ENCODE data around the gene MORN4.

The MORN4 gene

GRCh38 chr10:97673736-97674525 lies 40.6 kb upstream of the MORN4 start:
- ChIA-PET CTCF (interaction anchor here (0.5 to 0.6 kb wide), 2 partner anchors 39 to 65 kb away, joined by 3 to 8 read pairs; no protein-coding TSS in a partner anchor), POLR2A (no interaction called here)
- DNase-seq (ENCODE audit: extremely low spot score) = no peak
- TF ChIP-seq TARDBP (IDR thresholded peaks at IDR 0.05) (no peak), NFRKB (IDR thresholded peaks at IDR 0.05) (no peak), FOXM1 (IDR thresholded peaks at IDR 0.05; ENCODE audit: borderline replicate concordance) (no peak), SUZ12 (IDR thresholded peaks at IDR 0.05) (no peak), ARNT (IDR thresholded peaks at IDR 0.05) (no peak), FOXA1 (IDR thresholded peaks at IDR 0.05) (no peak), ELF4 (IDR thresholded peaks at IDR 0.05) (no peak), BHLHE40 (IDR thresholded peaks at IDR 0.05; ENCODE audit: borderline replicate concordance) (no peak), LEF1 (IDR thresholded peaks at IDR 0.05; ENCODE audit: borderline replicate concordance) (no peak), L3MBTL2 (conservative IDR thresholded peaks at IDR 0.05) (no peak), SP1 (IDR thresholded peaks at IDR 0.05) (no peak), FOXK2 (IDR thresholded peaks at IDR 0.05) (no peak), ZNF384 (IDR thresholded peaks at IDR 0.05) (no peak)
- TF ChIP-seq, protein P1, sequence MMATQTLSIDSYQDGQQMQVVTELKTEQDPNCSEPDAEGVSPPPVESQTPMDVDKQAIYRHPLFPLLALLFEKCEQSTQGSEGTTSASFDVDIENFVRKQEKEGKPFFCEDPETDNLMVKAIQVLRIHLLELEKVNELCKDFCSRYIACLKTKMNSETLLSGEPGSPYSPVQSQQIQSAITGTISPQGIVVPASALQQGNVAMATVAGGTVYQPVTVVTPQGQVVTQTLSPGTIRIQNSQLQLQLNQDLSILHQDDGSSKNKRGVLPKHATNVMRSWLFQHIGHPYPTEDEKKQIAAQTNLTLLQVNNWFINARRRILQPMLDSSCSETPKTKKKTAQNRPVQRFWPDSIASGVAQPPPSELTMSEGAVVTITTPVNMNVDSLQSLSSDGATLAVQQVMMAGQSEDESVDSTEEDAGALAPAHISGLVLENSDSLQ (IDR thresholded peaks at IDR 0.05) = no peak

DNA sequence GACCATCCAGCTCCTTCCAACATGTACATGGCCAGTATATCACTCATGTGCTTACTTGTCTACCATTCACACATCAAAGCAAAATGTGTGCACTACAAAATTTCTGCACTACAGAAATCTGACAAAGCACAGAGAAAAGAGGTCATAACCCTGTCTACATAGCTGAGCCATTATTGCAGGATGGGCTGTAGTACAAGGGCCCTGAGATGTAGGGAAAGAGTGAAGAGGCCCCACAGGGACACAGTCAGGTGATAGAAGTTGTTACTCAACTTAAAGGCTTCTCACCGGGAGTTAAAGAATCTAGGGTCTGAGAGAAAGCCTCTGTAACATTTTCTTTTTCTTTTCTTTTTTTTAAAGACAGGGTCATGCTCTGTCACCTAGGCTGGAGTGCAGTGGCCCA lies 36.3 kb upstream of the MORN4 start:
- no peak for DNase-seq (ENCODE audit: extremely low spot score)
- ChIA-PET CTCF (no interaction called here), POLR2A (no interaction called here)
- no peak for TF ChIP-seq SP1 (IDR thresholded peaks at IDR 0.05)
- TF ChIP-seq, protein P1 (IDR thresholded peaks at IDR 0.05) = no peak
- no peak for TF ChIP-seq CTBP1 (IDR thresholded peaks at IDR 0.05; ENCODE audit: borderline replicate concordance)
- TF ChIP-seq TARDBP (IDR thresholded peaks at IDR 0.05) = no peak
- no peak for TF ChIP-seq HDGF (IDR thresholded peaks at IDR 0.05; ENCODE audit: borderline replicate concordance)
- no peak for TF ChIP-seq ZNF384 (IDR thresholded peaks at IDR 0.05)
- TF ChIP-seq FOXA1 (IDR thresholded peaks at IDR 0.05) = no peak
- no peak for TF ChIP-seq ARNT (IDR thresholded peaks at IDR 0.05)
- TF ChIP-seq FOXM1 (IDR thresholded peaks at IDR 0.05; ENCODE audit: borderline replicate concordance) = no peak
- no peak for TF ChIP-seq L3MBTL2 (conservative IDR thresholded peaks at IDR 0.05)
- TF ChIP-seq SUZ12 (IDR thresholded peaks at IDR 0.05) = no peak

GRCh38 chr10:97667463-97667862 lies 34.2 kb upstream of the MORN4 start:
- POLR2A ChIA-PET = no interaction called here
- DNase-seq (ENCODE audit: extremely low spot score) = no peak
- TF ChIP-seq ARNT (IDR thresholded peaks at IDR 0.05) (no peak), SUZ12 (IDR thresholded peaks at IDR 0.05) (no peak)
- CTCF ChIA-PET = interaction anchor here (1.7 kb wide), 1 partner anchor 9 kb away, joined by 6 read pairs; no protein-coding TSS in a partner anchor

GRCh38 chr10:97666992-97667391 lies 33.7 kb upstream of the MORN4 start:
- DNase-seq (ENCODE audit: extremely low spot score) = no peak
- ChIA-PET CTCF (no interaction called here), POLR2A (interaction anchor here (1.1 kb wide), 1 partner anchor 19 kb away, joined by 3 read pairs; no protein-coding TSS in a partner anchor)
- TF ChIP-seq SUZ12 (IDR thresholded peaks at IDR 0.05) (no peak), FOXK2 (IDR thresholded peaks at IDR 0.05) (no peak), LEF1 (IDR thresholded peaks at IDR 0.05; ENCODE audit: borderline replicate concordance) (no peak), HDGF (IDR thresholded peaks at IDR 0.05; ENCODE audit: borderline replicate concordance) (no peak), BHLHE40 (IDR thresholded peaks at IDR 0.05; ENCODE audit: borderline replicate concordance) (no peak), NFRKB (IDR thresholded peaks at IDR 0.05) (no peak), ZNF384 (IDR thresholded peaks at IDR 0.05) (no peak), ARNT (IDR thresholded peaks at IDR 0.05) (no peak), CTBP1 (IDR thresholded peaks at IDR 0.05; ENCODE audit: borderline replicate concordance) (no peak), FOXM1 (IDR thresholded peaks at IDR 0.05; ENCODE audit: borderline replicate concordance) (no peak), TARDBP (IDR thresholded peaks at IDR 0.05) (no peak), FOXA1 (IDR thresholded peaks at IDR 0.05) (no peak)
- TF ChIP-seq, protein P1 (IDR thresholded peaks at IDR 0.05) = no peak

- DNase-seq (ENCODE audit: extremely low spot score) = no peak
- ChIA-PET CTCF (interaction anchor here (0.7 kb wide), 1 partner anchor 202 kb away, joined by 3 read pairs; no protein-coding TSS in a partner anchor), POLR2A (no interaction called here)
- no peak for TF ChIP-seq FOXM1 (IDR thresholded peaks at IDR 0.05; ENCODE audit: borderline replicate concordance)
- TF ChIP-seq CTBP1 (IDR thresholded peaks at IDR 0.05; ENCODE audit: borderline replicate concordance) = no peak
- TF ChIP-seq HDGF (IDR thresholded peaks at IDR 0.05; ENCODE audit: borderline replicate concordance) = no peak
- TF ChIP-seq TARDBP (IDR thresholded peaks at IDR 0.05) = no peak
- no peak for TF ChIP-seq SUZ12 (IDR thresholded peaks at IDR 0.05)
- no peak for TF ChIP-seq LEF1 (IDR thresholded peaks at IDR 0.05; ENCODE audit: borderline replicate concordance)
- TF ChIP-seq L3MBTL2 (conservative IDR thresholded peaks at IDR 0.05) = no peak
- TF ChIP-seq, protein P1 (IDR thresholded peaks at IDR 0.05) = no peak
- no peak for TF ChIP-seq ZNF384 (IDR thresholded peaks at IDR 0.05)
- no peak for TF ChIP-seq NFRKB (IDR thresholded peaks at IDR 0.05)
- TF ChIP-seq ARNT (IDR thresholded peaks at IDR 0.05) = no peak
- TF ChIP-seq SP1 (IDR thresholded peaks at IDR 0.05) = no peak
- TF ChIP-seq BHLHE40 (IDR thresholded peaks at IDR 0.05; ENCODE audit: borderline replicate concordance) = no peak
- no peak for TF ChIP-seq ELF4 (IDR thresholded peaks at IDR 0.05)
- no peak for TF ChIP-seq FOXK2 (IDR thresholded peaks at IDR 0.05)
- TF ChIP-seq FOXA1 (IDR thresholded peaks at IDR 0.05) = no peak
Measured at GRCh38 chr10:97664282-97664850, 31.1 kb upstream of the MORN4 start.
